RCC 7860 (cell line): Measurements from ENCODE around the gene AMPD3.

Experiments
- DNase-seq: peaks from one replicate; pipeline ENCODE4 v3.0.0-alpha.2; 2015; ENCODE audit warnings: low spot score
- FAIRE-seq: peaks from 2 replicates; lab custom pipeline; 2012; peaks lifted over from hg19 to GRCh38; lab: Jason Lieb, UNC

AMPD3 gene

DNA sequence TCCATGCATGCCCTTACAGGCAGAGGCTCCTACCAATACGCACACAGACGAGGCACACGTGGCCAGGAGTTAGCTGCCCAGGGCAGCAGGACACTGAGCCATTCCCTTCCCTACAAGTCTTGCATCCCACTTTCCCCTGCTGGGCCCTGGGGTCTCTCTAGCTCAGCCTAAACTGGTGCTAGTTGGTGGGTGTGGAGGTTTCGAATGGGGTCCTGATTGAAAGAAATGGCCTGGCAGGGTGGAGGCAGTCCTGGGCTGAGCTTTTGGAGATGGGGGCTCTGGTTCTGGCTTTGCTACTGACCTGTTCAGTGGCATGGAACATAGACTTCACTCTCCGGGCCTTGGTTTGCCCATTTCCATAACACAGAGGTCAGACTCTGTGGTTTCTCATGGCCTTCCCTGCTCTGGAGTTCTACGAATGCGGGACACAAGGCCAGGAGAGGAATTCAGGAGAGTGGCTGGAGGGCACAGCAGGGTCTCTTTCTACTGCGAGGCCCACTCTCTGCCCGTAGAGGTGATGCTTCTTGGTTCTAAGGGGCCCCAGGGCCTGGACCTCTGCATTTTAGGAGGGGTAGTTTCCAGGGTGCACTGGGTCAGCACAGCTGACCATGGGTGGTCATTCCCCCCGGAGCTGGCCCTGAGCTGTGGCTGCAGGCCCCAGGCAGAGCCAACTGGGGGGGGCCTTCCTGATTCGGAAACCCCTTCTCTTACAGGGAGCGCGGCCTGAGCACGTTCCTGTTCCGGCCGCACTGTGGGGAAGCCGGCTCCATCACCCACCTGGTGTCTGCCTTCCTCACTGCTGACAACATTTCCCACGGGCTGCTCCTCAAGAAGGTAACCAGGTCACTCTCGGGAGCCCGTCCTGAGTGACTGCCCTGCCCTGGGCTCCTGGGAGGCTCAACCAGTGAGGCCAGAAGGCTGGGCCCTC is 46.0 kb downstream of the AMPD3 start:
- DNase-seq (no peak), FAIRE-seq (no peak)

GRCh38 chr11:10502065-10502680 is 47.1 kb downstream of the AMPD3 start:
- FAIRE-seq = no peak

GRCh38 chr11:10502770-10503169 is 47.7 kb downstream of the AMPD3 start:
- no peak for DNase-seq
- FAIRE-seq = no peak

More at GRCh38 chr11:10502065-10502680, 47.1 kb downstream of the AMPD3 start:
- DNase-seq = no peak

DNA sequence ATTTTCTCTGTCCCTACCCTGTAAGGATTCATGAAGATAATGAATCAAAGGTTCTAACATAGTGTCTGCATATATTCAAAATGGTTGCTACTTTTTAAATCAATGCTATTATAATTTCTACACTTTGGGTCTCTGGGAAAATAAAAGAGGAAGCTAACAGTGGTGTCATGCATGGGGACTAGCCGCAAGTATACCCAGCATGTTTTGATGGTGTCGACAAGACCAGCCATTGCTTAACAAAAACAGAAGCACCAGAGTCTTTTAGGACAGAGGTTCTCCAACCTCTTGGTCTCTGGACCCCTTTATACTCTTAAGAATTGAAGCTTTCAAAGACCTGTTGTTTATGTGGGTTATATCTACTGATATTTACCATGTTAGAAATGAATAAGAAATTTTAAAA is 48.2 kb downstream of the AMPD3 start:
- no peak for FAIRE-seq
- no peak for DNase-seq

DNA sequence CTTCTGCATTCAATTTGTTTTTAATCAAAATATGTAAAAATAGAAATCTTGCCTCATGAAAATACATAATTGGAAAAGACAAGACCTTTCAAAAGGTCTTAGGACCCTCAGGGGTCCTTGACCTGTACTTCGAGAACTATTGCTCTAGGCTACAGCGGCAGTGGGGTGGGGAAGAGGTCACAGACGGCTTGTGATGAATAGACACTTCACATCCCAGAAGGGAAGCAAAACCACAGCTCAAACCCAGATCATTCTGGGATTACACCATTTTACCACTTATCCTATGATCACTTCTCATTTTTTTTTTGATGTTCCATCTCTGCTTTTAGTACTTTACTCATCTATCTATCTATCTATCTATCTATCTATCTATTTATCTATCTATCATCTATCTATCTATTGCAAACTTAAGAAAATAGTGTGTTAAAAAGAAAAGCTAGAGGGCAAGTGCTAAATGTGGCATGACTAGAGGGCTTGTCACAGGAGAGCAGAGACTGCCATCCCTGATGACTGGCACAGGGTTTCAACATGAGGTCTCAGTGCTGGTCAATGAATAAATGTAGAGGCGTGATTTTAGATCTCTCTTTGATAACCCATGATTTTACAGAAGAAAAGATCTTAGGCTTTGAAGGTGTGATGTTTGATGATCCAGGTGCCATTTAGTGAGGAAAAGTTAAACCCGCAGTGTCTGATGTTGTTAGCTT is 48.9 kb downstream of the AMPD3 start:
- no peak for DNase-seq
- FAIRE-seq = no peak

DNA sequence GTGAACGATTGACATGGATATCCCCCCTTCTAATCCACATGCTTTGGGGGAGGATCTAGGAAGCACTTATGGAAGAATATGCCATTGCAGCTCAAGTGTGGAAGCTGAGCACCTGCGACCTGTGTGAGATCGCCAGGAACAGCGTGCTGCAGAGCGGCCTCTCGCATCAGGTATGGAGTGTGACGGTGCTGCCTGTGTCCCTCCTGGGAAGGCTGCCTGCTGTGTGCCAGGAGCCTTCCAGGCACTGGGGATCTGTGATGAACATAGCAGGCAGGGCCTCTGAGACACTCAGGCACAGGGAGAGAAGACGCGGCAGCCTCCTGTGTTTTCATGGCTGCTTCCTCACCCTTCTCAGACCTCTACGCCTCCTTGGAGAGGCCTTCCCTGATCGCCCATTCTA is 49.4 kb downstream of the AMPD3 start:
- DNase-seq = no peak
- no peak for FAIRE-seq

- no peak for FAIRE-seq
These were observed 50.4 kb downstream of the AMPD3 start for GRCh38 chr11:10505278-10506007.

DNA sequence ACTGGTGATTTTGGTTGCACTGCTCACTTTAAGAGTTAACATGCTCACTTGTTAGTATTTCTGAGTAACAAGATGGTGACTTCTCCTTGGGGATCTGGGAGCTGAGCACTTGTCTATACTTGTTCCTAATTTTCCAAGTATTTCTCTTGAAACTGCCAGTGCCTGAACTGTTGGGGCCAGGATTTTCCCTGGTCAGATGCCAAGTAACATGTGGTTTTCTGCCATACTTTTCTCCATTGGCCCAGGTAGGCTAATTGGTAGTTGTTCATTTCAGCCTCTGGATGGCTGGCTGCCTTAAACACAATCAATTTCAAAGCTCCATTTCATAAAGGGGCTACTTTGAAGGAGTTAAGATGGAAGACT is 50.9 kb downstream of the AMPD3 start:
- no peak for FAIRE-seq
- DNase-seq = no peak

More at GRCh38 chr11:10505278-10506007, 50.4 kb downstream of the AMPD3 start:
- DNase-seq = no peak

- DNase-seq (no peak), FAIRE-seq (no peak)
These were observed 56.1 kb downstream of the AMPD3 start for GRCh38 chr11:10511181-10511621.

DNA sequence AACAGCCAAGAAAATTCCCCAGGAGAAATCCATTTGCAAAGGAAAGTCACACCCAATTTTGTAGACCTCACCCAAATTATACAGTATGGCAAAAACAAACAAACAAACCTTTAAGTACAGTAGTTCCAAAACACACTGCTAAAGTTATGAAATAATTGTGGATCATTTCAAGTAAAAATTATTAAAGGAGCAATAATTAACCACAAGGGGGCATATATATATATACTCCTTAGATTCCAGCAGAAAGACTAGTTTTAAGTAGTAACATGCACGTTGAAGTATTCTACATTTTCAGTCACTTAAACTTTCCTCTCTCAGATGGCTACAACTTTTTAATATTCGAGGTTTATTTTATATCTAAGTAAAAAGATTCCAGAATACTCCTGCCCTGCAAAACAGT is 59.1 kb downstream of the AMPD3 start:
- DNase-seq = peak; percentile 10

GRCh38 chr11:10514709-10515108 is 59.6 kb downstream of the AMPD3 start:
- FAIRE-seq = no peak
- no peak for DNase-seq

More for the DNA sequence above, 59.1 kb downstream of the AMPD3 start:
- no peak for FAIRE-seq

- DNase-seq = no peak
- FAIRE-seq = no peak
These were observed 60.4 kb downstream of the AMPD3 start for GRCh38 chr11:10515418-10515817.

DNA sequence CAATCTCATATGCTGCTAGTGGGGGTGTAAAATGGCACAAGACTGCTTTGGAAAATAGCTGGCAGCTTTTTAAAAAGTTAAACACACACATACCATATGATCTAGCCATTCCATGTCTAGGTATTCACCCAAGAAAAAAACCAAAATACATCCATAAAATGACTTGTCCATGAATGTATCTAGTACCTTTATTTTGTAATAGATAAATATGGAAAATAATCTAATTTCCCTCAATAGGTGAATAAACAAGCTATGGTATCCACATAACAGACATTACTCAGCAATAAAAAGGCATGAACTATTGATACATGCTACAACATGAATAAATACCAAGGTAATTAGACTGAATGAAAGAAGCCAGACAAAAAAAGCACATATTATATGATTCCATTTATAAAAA is 63.1 kb downstream of the AMPD3 start:
- no peak for FAIRE-seq

GRCh38 chr11:10518891-10519290 is 63.8 kb downstream of the AMPD3 start:
- no peak for DNase-seq
- FAIRE-seq = no peak

More for the DNA sequence above, 63.1 kb downstream of the AMPD3 start:
- no peak for DNase-seq

- FAIRE-seq (no peak), DNase-seq (no peak)
These were observed 64.6 kb downstream of the AMPD3 start for GRCh38 chr11:10519630-10520029.

DNA sequence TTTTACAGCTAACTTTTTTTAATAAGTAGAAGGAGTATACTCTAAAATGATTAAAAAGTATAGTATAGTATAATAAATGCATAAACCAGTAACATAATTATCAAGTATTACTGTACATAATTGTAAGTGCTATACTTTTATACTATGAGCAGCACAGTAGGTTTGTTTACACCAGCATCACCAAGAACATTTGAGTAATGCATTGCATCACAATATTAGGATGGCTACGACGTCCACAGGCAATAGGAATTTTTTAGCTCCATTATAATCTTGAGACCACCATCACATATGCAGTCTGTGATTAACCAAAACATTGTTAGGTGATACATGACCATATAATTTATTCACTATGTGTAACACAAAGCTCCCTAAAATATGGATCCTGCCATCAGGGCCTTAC is 65.5 kb downstream of the AMPD3 start:
- no peak for DNase-seq
- no peak for FAIRE-seq

GRCh38 chr11:10522276-10522675 is 67.2 kb downstream of the AMPD3 start:
- no peak for DNase-seq
- FAIRE-seq = no peak

GRCh38 chr11:10522921-10523320 is 67.9 kb downstream of the AMPD3 start:
- no peak for DNase-seq
- FAIRE-seq = no peak

GRCh38 chr11:10524471-10524870 is 69.4 kb downstream of the AMPD3 start:
- DNase-seq (no peak), FAIRE-seq (no peak)

- FAIRE-seq (no peak), DNase-seq (no peak)
These were observed 72.2 kb downstream of the AMPD3 start for GRCh38 chr11:10526974-10527918.
